ENCODE data around the gene YBX2. TPM values are rescaled to one million over a fixed set of nuclear protein-coding genes. Genes with fewer than 3 reads are reported as not detected.

YBX2 gene
- total RNA-seq, 1 experiment from 2014 or later, result 24.0 TPM

DNA sequence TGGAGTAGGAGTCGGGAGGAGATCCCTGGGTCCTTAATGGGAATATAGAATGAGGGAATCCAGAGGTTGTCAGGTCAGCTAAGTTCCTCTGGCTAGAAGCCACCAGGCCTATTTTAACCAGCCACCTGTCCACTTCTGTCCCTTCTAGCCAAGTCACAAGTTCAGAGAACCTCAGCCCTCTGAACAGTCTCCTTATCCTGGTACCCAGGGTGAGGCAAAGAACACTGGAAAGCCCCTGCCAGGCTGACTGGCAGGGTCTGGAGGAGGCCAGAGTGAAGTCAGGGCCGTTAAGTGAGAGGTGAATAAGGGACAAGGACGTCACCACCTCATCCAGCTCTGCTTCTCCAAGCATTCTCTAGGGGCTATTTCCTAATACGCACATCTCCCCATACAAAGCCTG, 45.6 kb downstream of the YBX2 start:
- no peak overlapping the region for H3K14ac ChIP-seq (ENCODE audit: insufficient read depth, low read length)
- H3K4ac ChIP-seq (ENCODE audit: low read depth, low read length), result no peak overlapping the region
- peak overlapping the region; percentile 16 for H3K9ac ChIP-seq (ENCODE audit: extremely low read depth, insufficient read length, low read length)
- Mint-ChIP-seq H3K36me3 (ENCODE audit: insufficient read depth in 1 of 3, low read depth in 3 of 3) (peaks cover 21 to 39% (median 34%) of the 10 kb centered on the region in 3 experiments), H3K27ac (0 out of 7 replicates have a peak overlapping the region, but pooled peaks of 1 of the 3 experiments have one; percentile 33), H3K4me3 (peak overlapping the region; percentile 16 to 24; a peak in 3 of 5 replicates), H3K27me3 (ENCODE audit: low read depth) (no peaks in the 10 kb centered on the region), H3K9me3 (no peaks in the 10 kb centered on the region), H3K4me1 (peaks cover 31 to 34% of the 10 kb centered on the region in 2 experiments)
- no peak for DNase-seq
- H3K27ac ChIP-seq (ENCODE audit: insufficient read length, low read depth, low read length), result no peak overlapping the region
- no peak overlapping the region for H3K23ac ChIP-seq (ENCODE audit: insufficient read length, low read depth, low read length)
- H3K18ac ChIP-seq (ENCODE audit: insufficient read length, low read depth, low read length), result no peak overlapping the region
- H3K4me1 ChIP-seq (ENCODE audit: insufficient read depth, low read length), result no peaks in the 10 kb centered on the region; the same call in 1 of the 2 replicates
- peaks cover 23% of the 10 kb centered on the region; the same call in 1 of the 2 replicates for H3K79me2 ChIP-seq (ENCODE audit: insufficient read depth, low read length)
- no CpG with 5 or more reads among the region's 4 CpGs for WGBS (ENCODE audit: extremely low coverage, insufficient read length, low lambda C conversion rate)
- no peaks in the 10 kb centered on the region for H4K20me1 ChIP-seq (ENCODE audit: control insufficient read depth, insufficient read depth, insufficient read length)
- no peak overlapping the region for H2BK5ac ChIP-seq (ENCODE audit: insufficient read length, low read length)
- TF ChIP-seq, protein P1, sequence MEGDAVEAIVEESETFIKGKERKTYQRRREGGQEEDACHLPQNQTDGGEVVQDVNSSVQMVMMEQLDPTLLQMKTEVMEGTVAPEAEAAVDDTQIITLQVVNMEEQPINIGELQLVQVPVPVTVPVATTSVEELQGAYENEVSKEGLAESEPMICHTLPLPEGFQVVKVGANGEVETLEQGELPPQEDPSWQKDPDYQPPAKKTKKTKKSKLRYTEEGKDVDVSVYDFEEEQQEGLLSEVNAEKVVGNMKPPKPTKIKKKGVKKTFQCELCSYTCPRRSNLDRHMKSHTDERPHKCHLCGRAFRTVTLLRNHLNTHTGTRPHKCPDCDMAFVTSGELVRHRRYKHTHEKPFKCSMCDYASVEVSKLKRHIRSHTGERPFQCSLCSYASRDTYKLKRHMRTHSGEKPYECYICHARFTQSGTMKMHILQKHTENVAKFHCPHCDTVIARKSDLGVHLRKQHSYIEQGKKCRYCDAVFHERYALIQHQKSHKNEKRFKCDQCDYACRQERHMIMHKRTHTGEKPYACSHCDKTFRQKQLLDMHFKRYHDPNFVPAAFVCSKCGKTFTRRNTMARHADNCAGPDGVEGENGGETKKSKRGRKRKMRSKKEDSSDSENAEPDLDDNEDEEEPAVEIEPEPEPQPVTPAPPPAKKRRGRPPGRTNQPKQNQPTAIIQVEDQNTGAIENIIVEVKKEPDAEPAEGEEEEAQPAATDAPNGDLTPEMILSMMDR (conservative IDR thresholded peaks at IDR 0.05), result no peak
- H2BK12ac ChIP-seq (ENCODE audit: insufficient read length, low read depth, low read length), result no peak overlapping the region
- no peak overlapping the region for H2BK120ac ChIP-seq (ENCODE audit: low read depth, low read length, poor library complexity, severe bottlenecking)
- H3K79me1 ChIP-seq (ENCODE audit: insufficient read depth, low read depth, low read length, poor library complexity, severe bottlenecking), result peaks cover 13% of the 10 kb centered on the region
- no peak overlapping the region for H2AK5ac ChIP-seq (ENCODE audit: insufficient read length, low read length)
- no peak overlapping the region for H4K5ac ChIP-seq (ENCODE audit: insufficient read length, low read depth, low read length)
- no peak overlapping the region for H3K56ac ChIP-seq (ENCODE audit: insufficient read length, low read depth, low read length)
- no peaks in the 10 kb centered on the region for H3K9me3 ChIP-seq (ENCODE audit: control insufficient read depth, low read depth, low read length)
- H2AFZ ChIP-seq (ENCODE audit: low read length), result no peak overlapping the region
- no peak overlapping the region for H4K8ac ChIP-seq (replicated peaks; ENCODE audit: insufficient read length, low read depth, low read length)
- no peak overlapping the region for H3K4me2 ChIP-seq (ENCODE audit: insufficient read depth, insufficient read length, low read length)
- no peak overlapping the region for H3T11ph ChIP-seq (ENCODE audit: low read length)
- H3K27me3 ChIP-seq (ENCODE audit: insufficient read depth, low read length), result no peaks in the 10 kb centered on the region
- H2BK20ac ChIP-seq (ENCODE audit: low read depth, low read length, poor library complexity, severe bottlenecking), result no peak overlapping the region
- no peak overlapping the region for H4K91ac ChIP-seq (ENCODE audit: insufficient read length, low read depth, low read length)
- H2BK15ac ChIP-seq (ENCODE audit: low read depth, low read length), result no peak overlapping the region
- H3K23me2 ChIP-seq (ENCODE audit: insufficient read length, low read depth, low read length, poor library complexity, severe bottlenecking), result peaks cover 6% of the 10 kb centered on the region

All from H9 (cell line).